Measurements from ENCODE around the gene RAPGEFL1.
"Not testable (repeated sequence)": the region's sequence is repeated elsewhere in the genome, so short reads cannot be mapped to it uniquely, and the experiment has no call there.

The RAPGEFL1 gene

DNA sequence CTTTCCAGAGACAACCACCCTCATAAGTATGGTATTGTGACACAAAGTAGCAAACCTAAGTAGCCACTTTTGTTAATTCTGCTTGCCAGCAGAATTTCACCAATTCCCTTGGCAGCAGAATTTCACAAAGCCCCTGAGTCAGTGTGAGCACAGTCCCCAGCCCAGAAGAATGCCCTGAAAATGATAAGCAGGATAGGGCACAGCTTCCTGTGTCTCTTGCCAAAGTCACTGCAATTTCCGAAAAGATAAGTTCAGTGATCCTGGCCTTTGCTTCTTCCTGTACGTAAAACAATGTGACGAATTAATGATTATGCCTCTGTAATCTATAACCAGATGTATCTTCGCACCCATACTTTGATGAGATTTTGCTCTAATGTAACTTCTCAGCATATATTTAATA, 25.9 kb downstream of the RAPGEFL1 start:
- in situ Hi-C loops (cut with HindIII; ENCODE audit: low sequenced_read_pairs), result no loop called here

DNA sequence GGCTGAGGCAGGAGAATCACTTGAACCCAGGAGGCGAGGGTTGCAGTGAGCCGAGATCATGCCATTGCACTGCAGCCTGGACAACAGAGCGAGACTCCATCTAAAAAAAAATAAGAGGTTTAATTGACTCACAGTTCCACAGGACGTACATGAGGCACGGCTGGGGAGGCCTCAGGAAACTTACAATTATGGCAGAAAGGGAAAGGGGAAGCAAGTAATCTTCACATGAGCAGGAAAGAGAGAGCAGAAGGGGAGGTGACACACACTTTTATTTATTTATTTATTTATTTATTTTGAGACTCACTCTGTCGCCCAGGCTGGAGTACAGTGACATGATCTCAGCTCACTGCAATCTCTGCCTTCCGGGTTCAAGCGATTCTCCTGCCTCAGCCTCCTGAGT, 28.9 kb downstream of the RAPGEFL1 start:
- in situ Hi-C loops (cut with HindIII; ENCODE audit: low sequenced_read_pairs), result not testable (repeated sequence)

DNA sequence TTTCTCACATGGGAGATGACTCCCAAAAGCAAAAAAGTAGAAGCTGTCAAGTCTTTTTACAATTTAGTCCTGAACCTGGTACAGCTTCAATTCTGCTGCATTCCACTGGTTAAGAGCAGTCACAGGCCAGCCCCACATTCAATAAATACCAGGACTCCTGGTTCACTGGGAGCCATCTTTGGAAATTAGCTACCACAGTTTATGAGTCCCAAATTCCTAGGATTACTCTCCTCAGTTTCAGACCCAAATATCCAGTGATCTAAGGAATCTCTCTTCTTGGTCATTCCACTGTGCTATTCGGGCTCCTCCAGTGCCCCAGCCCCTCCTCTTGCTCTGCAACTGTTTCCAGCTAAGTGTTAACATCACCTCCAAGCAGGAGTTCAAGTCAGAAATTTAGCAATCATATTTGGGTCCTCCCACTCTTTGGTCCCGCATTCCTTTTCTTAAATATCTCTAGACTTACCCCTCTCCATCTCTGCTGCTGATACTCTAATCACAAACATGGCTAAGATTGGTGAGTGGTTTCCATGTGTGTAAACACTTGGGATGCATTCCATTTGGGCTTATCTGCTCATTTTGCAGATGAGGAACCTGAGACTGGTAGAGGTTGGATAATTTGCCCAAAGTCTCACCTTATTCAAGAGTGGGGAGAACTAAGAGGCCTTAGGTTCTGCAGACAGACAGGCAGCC, 32.3 kb downstream of the RAPGEFL1 start:
- in situ Hi-C loops (cut with HindIII; ENCODE audit: low sequenced_read_pairs), result no loop called here

DNA sequence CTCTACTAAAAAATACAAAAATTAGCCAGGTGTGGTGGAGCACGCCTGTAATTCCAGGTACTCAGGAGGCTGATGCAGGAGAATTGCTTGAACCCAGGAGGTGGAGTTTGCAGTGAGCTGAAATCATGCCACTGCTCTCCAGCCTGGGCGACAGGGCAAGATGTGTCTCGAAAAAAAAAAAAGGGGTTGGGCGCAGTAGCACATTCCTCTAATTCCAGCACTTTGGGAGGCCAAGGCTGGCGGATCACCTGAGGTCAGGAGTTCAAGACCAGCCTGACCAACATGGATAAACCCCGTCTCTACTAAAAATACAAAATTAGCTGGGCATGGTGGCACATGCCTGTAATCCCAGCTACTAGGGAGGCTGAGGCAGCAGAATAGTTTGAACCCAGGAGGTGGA, 36.6 kb downstream of the RAPGEFL1 start:
- in situ Hi-C loops (cut with HindIII; ENCODE audit: low sequenced_read_pairs), result not testable (repeated sequence)

DNA sequence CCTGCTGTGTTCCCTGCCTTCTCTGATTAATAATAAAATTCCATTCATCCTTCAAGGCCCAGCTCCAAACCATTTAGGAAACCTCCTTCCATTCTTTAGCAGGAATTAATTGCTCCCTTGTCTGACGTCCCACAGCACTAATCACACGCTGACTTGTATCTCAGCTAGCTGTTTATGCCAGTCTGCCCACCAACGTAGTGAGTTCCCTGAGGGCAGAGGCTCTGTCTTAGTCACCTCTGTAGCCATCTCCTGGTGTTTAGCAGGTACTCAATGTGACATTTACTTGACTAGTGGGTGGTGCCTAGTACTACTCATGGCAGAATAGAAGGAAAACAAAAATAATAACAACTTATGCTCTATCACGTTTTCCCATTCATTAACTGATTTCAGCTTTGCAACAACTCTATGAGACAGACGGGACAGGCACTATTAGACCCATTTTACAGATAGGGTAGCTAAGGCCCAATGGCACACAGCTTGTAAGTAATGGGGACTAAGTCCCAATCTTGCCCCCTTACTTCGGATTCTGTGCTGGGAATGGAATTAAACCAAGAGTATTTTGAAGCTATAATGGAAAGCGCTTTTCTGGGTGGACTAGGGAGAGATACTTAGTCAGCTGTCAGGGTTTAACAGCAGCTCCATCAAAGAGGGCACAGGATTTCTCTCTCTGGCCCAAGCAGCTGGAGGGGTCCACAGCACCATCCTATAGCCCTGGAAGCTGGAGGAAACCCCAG, 40.9 kb downstream of the RAPGEFL1 start:
- in situ Hi-C loops (cut with HindIII; ENCODE audit: low sequenced_read_pairs), result no loop called here

GRCh38 chr17:40218740-40219593, 41.7 kb downstream of the RAPGEFL1 start, which contains the start of gene WIPF2:
Gene WIPF2 (plus strand): TSS chr17:40219304. CDS start chr17:40256460, 37,156 bp downstream.
- in situ Hi-C loops (cut with HindIII; ENCODE audit: low sequenced_read_pairs), result no loop called here

- in situ Hi-C loops (cut with HindIII; ENCODE audit: low sequenced_read_pairs), result no loop called here
Observed at GRCh38 chr17:40219594-40220338, 42.5 kb downstream of the RAPGEFL1 start.

DNA sequence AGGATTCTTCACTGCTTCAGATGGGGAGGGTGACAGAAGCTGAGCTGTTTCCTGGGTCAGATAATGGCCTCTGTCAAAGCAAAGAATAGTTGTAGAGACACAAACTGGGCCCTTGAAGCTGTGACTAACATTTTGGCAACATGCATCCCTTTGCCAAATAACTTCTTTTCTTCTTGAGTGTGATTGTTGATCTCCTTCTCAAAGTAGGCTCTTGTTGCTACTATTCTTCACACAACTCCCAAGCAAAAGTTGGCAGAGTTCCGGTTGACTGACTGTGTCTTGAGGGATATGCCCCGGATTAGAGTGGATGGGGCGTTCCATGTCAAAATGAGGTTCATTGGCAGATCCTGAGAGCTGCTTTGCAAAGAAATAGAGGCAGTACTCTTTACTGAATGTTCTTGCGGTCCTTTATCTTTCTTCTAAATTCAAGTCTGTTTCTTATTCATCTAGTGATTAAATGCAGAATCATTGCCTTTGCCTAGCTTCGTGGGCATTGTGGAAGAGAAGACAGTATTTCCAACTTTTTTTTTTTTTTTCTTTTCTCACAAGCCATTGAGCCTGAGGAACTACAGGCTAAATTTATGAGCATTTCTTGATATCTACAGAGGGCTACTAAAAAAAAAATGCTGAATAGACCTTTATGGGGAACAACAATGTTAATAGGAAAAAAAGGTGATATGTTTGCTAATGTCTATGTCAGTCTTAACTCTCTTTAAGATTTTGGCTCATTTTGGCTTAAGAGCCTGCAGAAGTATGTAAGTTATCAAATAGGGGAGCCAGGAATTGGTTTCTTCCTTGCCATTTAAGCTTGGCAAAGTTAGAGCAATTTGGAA, 47.7 kb downstream of the RAPGEFL1 start:
- in situ Hi-C loops (cut with HindIII; ENCODE audit: low sequenced_read_pairs), result no loop called here

DNA sequence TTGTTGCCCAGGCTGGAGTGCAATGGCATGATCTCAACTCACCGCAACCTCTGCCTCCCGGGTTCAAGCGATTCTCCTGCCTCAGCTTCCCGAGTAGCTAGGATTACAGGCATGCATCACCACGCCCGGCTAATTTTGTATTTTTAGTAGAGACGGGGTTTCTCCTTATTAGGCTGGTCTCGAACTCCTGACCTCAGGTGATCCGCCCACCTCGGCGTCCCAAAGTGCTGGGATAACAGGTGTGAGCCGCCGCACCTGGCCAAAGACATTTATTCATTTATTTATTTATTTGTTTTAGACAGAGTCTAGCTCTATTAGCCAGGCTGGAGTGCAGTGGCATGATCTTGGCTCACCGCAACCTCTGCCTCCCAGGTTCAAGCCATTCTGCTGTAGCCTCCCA, 51.9 kb downstream of the RAPGEFL1 start:
- in situ Hi-C loops (cut with HindIII; ENCODE audit: low sequenced_read_pairs), result not testable (repeated sequence)

- in situ Hi-C loops (cut with HindIII; ENCODE audit: low sequenced_read_pairs), result no loop called here
Observed at GRCh38 chr17:40230670-40231069, 53.4 kb downstream of the RAPGEFL1 start.

DNA sequence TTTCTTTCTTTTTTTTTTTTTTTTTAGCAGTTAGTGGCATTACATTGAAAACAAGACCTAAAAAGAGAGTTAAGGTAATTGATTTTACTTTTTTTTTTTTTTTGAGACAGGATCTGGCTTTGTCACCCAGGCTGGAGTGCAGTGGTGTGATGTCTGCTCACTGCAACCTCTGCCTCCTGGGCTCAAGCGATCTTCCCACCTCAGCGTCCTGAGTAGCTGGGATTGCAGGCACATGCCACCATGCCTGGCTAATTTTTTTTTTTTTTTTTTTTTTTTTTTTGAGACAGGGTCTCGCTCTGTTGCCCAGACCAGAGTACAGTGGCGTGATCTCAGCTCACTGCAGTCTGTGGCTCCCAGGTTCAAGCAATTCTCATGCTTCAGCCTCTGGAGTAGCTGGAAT, 54.7 kb downstream of the RAPGEFL1 start:
- in situ Hi-C loops (cut with HindIII; ENCODE audit: low sequenced_read_pairs), result not testable (repeated sequence)

DNA sequence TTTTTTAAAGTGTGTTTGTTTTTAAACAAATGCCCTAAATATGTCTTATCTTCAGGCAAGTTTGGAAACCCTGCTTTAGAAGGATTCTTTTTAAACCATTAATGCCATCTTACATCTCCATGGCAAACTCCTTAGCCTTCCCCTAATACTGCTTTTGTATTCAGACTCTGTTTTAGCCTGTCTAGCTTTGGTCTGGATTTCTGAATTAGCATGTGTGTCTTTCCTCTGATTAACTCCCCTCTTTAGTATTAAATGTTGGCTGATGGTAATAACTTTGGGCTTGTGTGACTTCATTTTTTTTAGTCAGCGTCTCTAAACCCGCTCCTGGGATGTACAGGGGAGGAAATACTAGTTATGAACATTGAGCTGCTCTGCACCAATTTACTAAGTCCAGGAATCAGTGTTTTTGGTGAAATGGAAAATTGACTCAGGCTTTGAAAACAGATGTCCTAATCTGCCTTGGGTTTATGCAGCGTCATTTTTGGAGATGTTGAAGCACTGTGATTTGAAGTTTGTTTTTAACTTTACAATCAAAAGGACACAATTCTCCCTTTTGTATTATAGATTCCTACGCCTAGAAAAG, 64.1 kb downstream of the RAPGEFL1 start:
- in situ Hi-C loops (cut with HindIII; ENCODE audit: low sequenced_read_pairs), result no loop called here

- in situ Hi-C loops (cut with HindIII; ENCODE audit: low sequenced_read_pairs), result no loop called here
Observed at GRCh38 chr17:40242774-40243173, 65.5 kb downstream of the RAPGEFL1 start.

- in situ Hi-C loops (cut with HindIII; ENCODE audit: low sequenced_read_pairs), result no loop called here
Observed at GRCh38 chr17:40243761-40244160, 66.5 kb downstream of the RAPGEFL1 start.

DNA sequence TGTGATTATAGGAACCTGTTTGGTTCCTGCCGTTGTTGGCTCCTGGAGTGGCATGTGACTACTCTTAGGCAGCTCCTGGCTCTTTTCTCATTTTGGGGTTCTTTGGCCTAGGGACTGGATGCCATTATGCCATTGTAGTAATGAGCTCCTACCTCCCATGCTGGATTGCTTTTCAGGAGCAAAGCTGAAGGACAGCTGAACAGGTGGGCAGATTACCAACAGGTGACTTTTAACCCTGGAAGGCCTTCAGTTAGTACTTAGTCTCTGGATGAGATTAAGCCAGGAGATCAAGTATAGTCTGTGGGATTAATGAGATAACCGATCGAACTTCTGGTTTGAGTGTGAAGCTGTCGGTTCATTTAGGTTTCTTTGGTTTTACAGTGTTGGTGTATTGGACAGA, 67.0 kb downstream of the RAPGEFL1 start:
- in situ Hi-C loops (cut with HindIII; ENCODE audit: low sequenced_read_pairs), result no loop called here

All from DLD1 (cell line).